ENCODE results near the gene PDLIM3.

Gene PDLIM3

GRCh38 chr4:185469580-185470154 is 65.6 kb downstream of the PDLIM3 start:
- DNase-seq = peak in 1 of 5 donors; percentile 3

GRCh38 chr4:185468999-185469398 is 66.3 kb downstream of the PDLIM3 start:
- DNase-seq = no peak

- DNase-seq = no peak
Measured at GRCh38 chr4:185467991-185468390, 67.3 kb downstream of the PDLIM3 start.

GRCh38 chr4:185467101-185467500 is 68.2 kb downstream of the PDLIM3 start:
- no peak for DNase-seq

GRCh38 chr4:185465707-185466106 is 69.6 kb downstream of the PDLIM3 start:
- no peak for DNase-seq

GRCh38 chr4:185464887-185465286 is 70.4 kb downstream of the PDLIM3 start:
- DNase-seq = no peak

- no peak for DNase-seq
Measured at GRCh38 chr4:185464183-185464582, 71.1 kb downstream of the PDLIM3 start.

- no peak for DNase-seq
Measured at GRCh38 chr4:185463541-185463940, 71.8 kb downstream of the PDLIM3 start.

- DNase-seq = no peak
Measured at GRCh38 chr4:185461565-185461964, 73.7 kb downstream of the PDLIM3 start.

- no peak for DNase-seq
Measured at GRCh38 chr4:185457136-185457535, 78.2 kb downstream of the PDLIM3 start.

GRCh38 chr4:185456131-185456530 is 79.2 kb downstream of the PDLIM3 start:
- DNase-seq = no peak

All from T-helper 1 cell (primary cell).